ENCODE data around the gene FAM209B.
"Not testable (repeated sequence)": the region's sequence is repeated elsewhere in the genome, so short reads cannot be mapped to it uniquely, and the experiment has no call there.

Gene FAM209B

GRCh38 chr20:56518721-56519398, 14.2 kb upstream of the FAM209B start:
- Mint-ChIP-seq H3K4me1 (no peaks in the 10 kb centered on the region), H3K27ac (no peak overlapping the region), H3K9me3 (peaks cover 26% of the 10 kb centered on the region), H3K36me3 (ENCODE audit: low read depth) (peaks cover 67% of the 10 kb centered on the region), H3K4me3 (no peak overlapping the region), H3K27me3 (no peaks in the 10 kb centered on the region)
- no peak for ATAC-seq
- DNase-seq: no peak

DNA sequence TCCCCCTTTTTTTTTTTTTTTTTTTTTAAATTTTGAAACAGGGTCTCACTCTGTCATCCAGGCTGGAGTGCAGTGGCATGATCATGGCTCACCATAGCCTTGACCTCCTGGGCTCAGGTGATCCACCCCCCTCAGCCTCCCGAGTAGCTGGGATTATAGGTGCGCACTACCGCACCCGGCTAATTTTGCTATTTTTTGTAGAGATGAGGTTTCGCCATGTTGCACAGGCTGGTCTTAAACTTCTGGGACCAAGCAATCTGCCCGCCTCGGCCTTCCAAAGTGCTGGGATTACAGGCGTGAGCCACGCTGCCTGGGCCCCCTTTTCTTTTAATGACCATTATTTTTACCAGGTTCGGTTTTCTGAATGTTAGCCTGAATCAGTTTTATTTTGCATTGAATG, 13.5 kb upstream of the FAM209B start:
- H3K36me3 Mint-ChIP-seq (ENCODE audit: low read depth): peaks cover 67% of the 10 kb centered on the region
- no peak overlapping the region for H3K4me3 Mint-ChIP-seq
- H3K9me3 Mint-ChIP-seq: peaks cover 26% of the 10 kb centered on the region
- H3K27me3 Mint-ChIP-seq: no peaks in the 10 kb centered on the region
- H3K27ac Mint-ChIP-seq: no peak overlapping the region
- DNase-seq: no peak
- no peaks in the 10 kb centered on the region for H3K4me1 Mint-ChIP-seq
- ATAC-seq: no peak

DNA sequence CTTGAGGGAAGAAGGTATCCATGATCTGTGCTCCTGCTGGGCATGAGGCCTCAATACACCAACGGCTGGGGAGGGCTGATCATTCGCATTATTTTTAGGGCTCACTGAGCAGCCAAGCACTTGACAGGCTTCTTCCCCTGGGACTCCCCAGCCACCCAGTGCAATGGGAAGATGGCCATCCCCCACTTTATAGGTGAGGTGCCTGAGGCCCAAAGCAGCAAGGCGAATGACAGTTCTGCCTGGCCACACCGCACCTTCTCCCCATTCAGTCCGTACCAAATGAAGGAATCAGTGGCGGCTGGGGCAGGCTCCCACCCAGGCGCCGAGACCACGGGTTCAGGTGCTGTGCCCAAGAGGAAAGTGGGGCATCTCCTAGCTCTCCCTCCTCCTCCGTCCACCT, 12.9 kb upstream of the FAM209B start:
- DNase-seq (no peak), ATAC-seq (no peak)
- peaks cover 26% of the 10 kb centered on the region for H3K9me3 Mint-ChIP-seq
- no peaks in the 10 kb centered on the region for H3K4me1 Mint-ChIP-seq
- H3K36me3 Mint-ChIP-seq (ENCODE audit: low read depth): peaks cover 64% of the 10 kb centered on the region
- no peak overlapping the region for H3K27ac Mint-ChIP-seq
- no peaks in the 10 kb centered on the region for H3K27me3 Mint-ChIP-seq
- no peak overlapping the region for H3K4me3 Mint-ChIP-seq

DNA sequence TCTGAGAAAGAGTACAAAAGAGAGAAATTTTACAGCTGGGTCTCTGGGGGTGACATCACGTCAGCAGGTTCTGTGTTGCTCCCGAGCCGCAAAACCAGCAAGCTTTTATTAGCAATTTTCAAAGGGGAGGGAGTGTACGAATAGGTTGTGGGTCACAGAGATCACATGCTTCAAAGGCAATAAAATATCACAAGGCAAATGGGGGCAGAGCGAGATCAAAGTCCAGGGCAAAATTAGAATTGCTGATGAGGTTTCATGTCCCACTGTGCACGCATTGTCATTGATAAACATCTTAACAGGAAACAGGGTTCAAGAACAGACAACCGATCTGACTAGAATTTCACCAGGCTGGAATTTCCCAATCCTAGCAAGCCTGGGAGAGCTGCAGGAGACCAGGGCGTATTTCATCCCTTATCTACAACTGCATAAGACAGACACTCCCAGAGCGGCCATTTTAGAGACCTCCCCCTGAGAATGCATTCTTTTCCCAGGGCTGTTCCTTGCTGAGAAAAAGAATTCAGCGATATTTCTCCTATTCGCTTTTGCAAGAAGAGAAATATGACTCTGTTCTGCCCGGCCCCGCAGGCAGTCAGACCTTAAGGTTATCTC, 12.2 kb upstream of the FAM209B start:
- DNase-seq, H3K27me3 Mint-ChIP-seq, H3K4me3 Mint-ChIP-seq, ATAC-seq, H3K4me1 Mint-ChIP-seq, H3K27ac Mint-ChIP-seq: not testable (repeated sequence)
- H3K36me3 Mint-ChIP-seq (ENCODE audit: low read depth): peaks cover 58% of the 10 kb centered on the region
- peaks cover 26% of the 10 kb centered on the region for H3K9me3 Mint-ChIP-seq

DNA sequence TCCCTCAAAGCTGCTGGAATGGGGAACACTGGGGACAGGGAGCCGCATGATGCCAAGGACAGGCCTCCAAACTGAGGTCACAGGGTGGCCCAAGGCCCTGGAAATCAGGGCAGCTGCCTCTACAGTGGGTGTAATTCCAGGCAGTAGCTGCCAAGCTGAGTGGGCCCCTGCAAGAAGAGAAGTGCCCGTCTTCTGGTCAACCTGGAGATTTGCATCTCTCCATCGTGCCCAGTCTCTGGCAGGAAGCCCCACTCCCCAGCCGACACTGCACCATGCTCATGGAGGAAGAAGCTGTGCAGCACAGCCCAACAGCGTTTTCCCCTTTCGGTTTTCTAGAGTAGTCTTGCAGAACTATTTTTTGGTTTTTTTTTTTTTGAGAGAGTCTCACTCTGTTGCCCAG, 10.7 kb upstream of the FAM209B start:
- DNase-seq: no peak
- Mint-ChIP-seq H3K27me3 (no peaks in the 10 kb centered on the region), H3K36me3 (ENCODE audit: low read depth) (peaks cover 47% of the 10 kb centered on the region), H3K4me1 (no peaks in the 10 kb centered on the region), H3K4me3 (no peak overlapping the region), H3K9me3 (peaks cover 26% of the 10 kb centered on the region), H3K27ac (no peak overlapping the region)
- ATAC-seq: no peak

GRCh38 chr20:56524444-56524843, 8.6 kb upstream of the FAM209B start, which contains the start of gene FAM209A:
FAM209A (plus strand) TSS chr20:56524744; CDS start chr20:56524809, 65 bp downstream.
- H3K27ac Mint-ChIP-seq, ATAC-seq, H3K4me1 Mint-ChIP-seq, H3K27me3 Mint-ChIP-seq, DNase-seq, H3K4me3 Mint-ChIP-seq: not testable (repeated sequence)
- Mint-ChIP-seq H3K9me3 (peaks cover 17% of the 10 kb centered on the region), H3K36me3 (ENCODE audit: low read depth) (peaks cover 25% of the 10 kb centered on the region)

GRCh38 chr20:56527521-56527920, 5.5 kb upstream of the FAM209B start:
- Mint-ChIP-seq H3K4me3 (no peak overlapping the region), H3K36me3 (ENCODE audit: low read depth) (no peaks in the 10 kb centered on the region), H3K27me3 (no peaks in the 10 kb centered on the region), H3K9me3 (no peaks in the 10 kb centered on the region), H3K4me1 (no peaks in the 10 kb centered on the region), H3K27ac (no peak overlapping the region)
- ATAC-seq: no peak
- no peak for DNase-seq

GRCh38 chr20:56537997-56538396, 5.0 kb downstream of the FAM209B start:
- Mint-ChIP-seq H3K27ac (no peak overlapping the region), H3K36me3 (ENCODE audit: low read depth) (no peaks in the 10 kb centered on the region), H3K27me3 (no peaks in the 10 kb centered on the region), H3K9me3 (no peaks in the 10 kb centered on the region), H3K4me1 (no peaks in the 10 kb centered on the region), H3K4me3 (no peak overlapping the region)
- DNase-seq: no peak
- no peak for ATAC-seq

DNA sequence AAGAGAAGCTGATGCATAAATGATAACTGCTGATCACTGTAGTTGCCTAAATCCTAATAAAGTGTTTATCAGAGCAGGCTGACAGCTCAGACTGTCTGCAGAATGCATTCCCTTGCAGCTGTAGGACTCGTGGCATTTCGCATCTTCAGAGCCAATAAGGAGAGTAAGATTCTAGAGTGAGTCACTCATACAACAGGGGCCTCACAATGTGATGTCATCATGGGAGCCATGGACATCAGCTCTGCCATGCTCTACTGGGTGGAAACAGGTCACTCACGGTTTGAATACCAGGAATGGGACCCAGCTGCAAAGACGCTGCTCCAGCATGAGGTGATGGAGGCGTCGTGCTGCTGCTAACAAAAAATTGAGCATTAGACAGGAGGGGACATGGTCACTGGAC, 7.4 kb downstream of the FAM209B start:
- Mint-ChIP-seq H3K4me1 (no peaks in the 10 kb centered on the region), H3K4me3 (no peak overlapping the region), H3K9me3 (no peaks in the 10 kb centered on the region), H3K27ac (no peak overlapping the region), H3K27me3 (no peaks in the 10 kb centered on the region), H3K36me3 (ENCODE audit: low read depth) (no peaks in the 10 kb centered on the region)
- ATAC-seq (no peak), DNase-seq (no peak)

DNA sequence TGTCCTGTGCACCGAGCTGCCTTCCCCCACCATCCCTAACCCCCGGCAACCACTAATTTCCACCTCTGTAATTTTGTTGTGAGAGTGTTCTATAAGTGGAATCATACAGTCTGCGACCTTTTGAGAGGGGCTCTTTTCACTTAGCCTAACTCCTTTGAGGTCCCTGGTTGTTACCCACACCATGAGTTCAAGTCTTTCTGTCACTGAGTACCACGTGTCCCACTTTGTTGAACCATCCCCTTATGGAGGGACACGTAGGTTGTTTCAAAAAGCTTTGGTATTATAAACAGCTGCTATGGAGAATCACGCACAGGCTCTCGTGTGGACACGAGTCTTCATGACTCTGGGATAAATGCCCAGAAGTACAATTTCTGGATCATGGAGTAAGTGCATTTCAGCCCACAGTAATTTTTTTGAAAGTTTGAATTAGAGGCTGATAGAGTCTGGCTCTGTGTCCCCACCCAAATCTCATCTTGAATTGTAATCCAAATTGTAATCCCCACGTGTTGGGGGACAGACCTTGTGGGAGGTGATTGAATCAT, 9.5 kb downstream of the FAM209B start:
- DNase-seq (no peak), ATAC-seq (no peak)
- H3K27ac Mint-ChIP-seq: no peak overlapping the region
- no peaks in the 10 kb centered on the region for H3K4me1 Mint-ChIP-seq
- H3K9me3 Mint-ChIP-seq: no peaks in the 10 kb centered on the region
- H3K36me3 Mint-ChIP-seq (ENCODE audit: low read depth): no peaks in the 10 kb centered on the region
- no peak overlapping the region for H3K4me3 Mint-ChIP-seq
- H3K27me3 Mint-ChIP-seq: no peaks in the 10 kb centered on the region

DNA sequence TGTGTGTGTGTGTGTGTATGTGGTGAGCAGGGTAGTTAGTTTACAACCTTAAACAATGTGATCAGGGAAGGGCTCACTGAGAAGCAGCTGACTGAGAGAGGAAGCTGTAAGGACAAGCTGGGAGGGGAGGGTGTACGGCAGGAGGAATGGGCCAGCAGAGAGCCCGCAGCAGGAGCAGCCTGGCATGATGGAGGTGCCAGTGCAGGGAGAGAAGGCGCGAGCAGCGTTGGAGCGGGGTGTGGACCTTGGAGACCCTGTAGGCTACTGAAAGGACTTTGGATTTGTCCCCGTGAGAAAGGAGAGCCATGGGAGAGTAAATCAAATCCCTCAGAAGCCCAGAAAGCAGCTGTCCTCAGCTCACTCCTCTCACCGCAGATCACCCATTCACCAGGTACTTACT, 18.5 kb downstream of the FAM209B start:
- Mint-ChIP-seq H3K9me3 (no peaks in the 10 kb centered on the region), H3K4me1 (peaks cover 8% of the 10 kb centered on the region), H3K27ac (no peak overlapping the region), H3K36me3 (ENCODE audit: low read depth) (no peaks in the 10 kb centered on the region), H3K27me3 (no peaks in the 10 kb centered on the region), H3K4me3 (no peak overlapping the region)
- ATAC-seq (no peak), DNase-seq (no peak)

DNA sequence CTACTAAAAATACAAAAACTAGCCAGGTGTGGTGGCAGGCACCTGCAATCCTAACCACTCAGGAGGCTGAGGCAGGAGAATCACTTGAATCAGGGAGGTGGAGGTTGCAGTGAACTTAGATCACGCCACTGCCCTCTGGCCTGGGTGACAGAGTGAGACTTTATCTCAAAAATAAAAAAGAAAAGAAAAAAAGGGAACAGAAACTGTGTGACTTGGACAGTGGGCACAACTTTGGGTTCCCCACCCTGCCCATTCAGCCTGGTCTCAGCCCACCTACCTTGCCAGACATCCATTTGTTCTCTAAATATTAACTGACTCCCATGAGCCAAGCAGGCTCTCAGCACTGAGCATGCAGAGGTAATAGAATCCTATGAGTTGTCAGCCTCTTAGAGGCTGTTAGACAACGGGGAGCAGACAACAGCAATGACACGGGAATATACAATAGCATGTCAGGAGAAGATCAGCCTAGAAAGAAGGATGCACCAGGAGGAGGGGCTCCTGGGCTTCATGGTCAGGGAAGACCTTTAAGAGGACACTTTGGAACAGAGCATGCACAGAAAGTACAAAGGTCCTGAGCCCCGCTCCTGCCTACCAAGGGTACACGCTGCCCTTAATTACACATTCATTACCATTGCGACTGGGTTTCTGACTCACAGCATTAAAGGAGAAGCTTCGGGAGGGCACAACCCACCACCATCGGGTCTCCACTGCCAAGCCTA, 20.0 kb downstream of the FAM209B start:
- no peaks in the 10 kb centered on the region for H3K36me3 Mint-ChIP-seq (ENCODE audit: low read depth)
- no peak overlapping the region for H3K27ac Mint-ChIP-seq
- H3K27me3 Mint-ChIP-seq: no peaks in the 10 kb centered on the region

DNA sequence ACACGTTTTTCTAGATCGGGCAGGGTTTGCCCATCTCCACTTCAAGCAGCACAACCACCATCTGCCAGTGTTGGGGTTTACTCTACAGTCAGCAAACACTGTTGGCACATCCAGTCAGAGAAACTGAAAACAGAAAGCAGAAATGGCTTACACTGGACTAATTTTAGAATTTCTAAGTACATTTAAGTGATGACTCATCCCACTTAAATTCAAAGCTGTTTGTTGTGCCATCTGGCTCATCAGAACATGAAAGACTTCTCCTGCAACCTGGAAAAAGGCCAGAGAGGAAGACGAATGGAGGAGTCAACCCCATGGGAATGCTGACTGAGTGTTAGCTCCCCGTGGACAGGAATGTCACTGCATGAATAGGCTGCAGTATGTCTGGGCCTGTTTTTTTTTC, 21.8 kb downstream of the FAM209B start:
- Mint-ChIP-seq H3K9me3 (no peaks in the 10 kb centered on the region), H3K4me1 (peaks cover 8% of the 10 kb centered on the region), H3K27me3 (no peaks in the 10 kb centered on the region), H3K27ac (no peak overlapping the region), H3K36me3 (ENCODE audit: low read depth) (no peaks in the 10 kb centered on the region), H3K4me3 (no peak overlapping the region)
- DNase-seq (peak; percentile 2), ATAC-seq (peak; percentile 75)

More for the DNA sequence above, 20.0 kb downstream of the FAM209B start:
- Mint-ChIP-seq H3K4me3 (no peak overlapping the region), H3K4me1 (peaks cover 8% of the 10 kb centered on the region), H3K9me3 (no peaks in the 10 kb centered on the region)
- no peak for DNase-seq
- no peak for ATAC-seq

DNA sequence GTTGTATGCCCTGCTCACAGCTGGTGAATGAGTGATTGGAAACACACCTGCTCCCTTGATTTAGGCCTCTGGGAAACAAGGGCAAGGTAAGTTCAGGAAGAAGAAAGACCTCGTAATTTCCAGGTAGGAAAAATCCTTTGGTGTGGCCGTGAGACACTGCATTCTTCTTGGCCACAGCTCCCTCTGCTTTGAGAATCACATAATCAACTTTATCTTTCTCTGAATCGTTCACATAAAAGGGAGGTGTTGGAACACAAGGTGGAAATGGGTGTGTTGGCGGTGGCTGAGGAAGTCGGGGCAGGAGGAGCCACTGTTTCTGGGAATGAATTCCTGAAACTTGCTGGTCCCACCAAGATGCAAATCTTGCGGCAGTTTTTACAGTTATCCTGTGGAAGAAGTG, 25.9 kb downstream of the FAM209B start:
- DNase-seq (no peak), ATAC-seq (no peak)
- H3K4me3 Mint-ChIP-seq: no peak overlapping the region
- no peaks in the 10 kb centered on the region for H3K27me3 Mint-ChIP-seq
- peaks cover 8% of the 10 kb centered on the region for H3K4me1 Mint-ChIP-seq
- H3K36me3 Mint-ChIP-seq (ENCODE audit: low read depth): no peaks in the 10 kb centered on the region
- H3K27ac Mint-ChIP-seq: no peak overlapping the region
- H3K9me3 Mint-ChIP-seq: no peaks in the 10 kb centered on the region

DNA sequence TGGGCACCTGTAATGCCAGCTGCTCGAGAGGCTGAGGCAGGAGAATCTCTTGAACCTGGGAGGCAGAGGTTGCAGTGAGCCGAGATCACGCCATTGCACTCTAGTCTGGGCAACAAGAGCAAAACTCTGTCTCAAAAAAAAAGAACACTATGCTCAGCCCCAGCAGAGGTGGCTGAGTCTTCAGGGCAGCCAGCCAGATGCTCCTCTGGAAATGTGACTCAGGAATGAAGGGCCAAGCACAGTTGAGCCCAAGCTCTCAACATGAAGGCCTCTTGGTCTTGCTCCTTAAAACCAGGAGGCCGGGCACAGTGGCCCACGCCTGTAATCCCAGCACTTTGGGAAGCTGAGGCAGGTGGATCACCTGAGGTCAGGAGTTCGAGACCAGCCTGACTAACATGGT, 31.5 kb downstream of the FAM209B start:
- not testable (repeated sequence) for DNase-seq; H3K27ac Mint-ChIP-seq; H3K36me3 Mint-ChIP-seq (ENCODE audit: low read depth); H3K4me3 Mint-ChIP-seq; ATAC-seq; H3K4me1 Mint-ChIP-seq; H3K27me3 Mint-ChIP-seq; H3K9me3 Mint-ChIP-seq

Data from activated naive CD8-positive, alpha-beta T cell treated with anti-CD3 and anti-CD28 coated beads, Interleukin-2, amount 50 U/mL, for 24 hours (primary cell).